GM18526 (cell line): ENCODE results near the gene HTR3D.

Source experiments
- POLR2A ChIP-seq: IDR thresholded peaks from 3 replicates; pipeline ENCODE4 v1.6.1; 2011; ENCODE audit not compliant: insufficient read length; ENCODE audit errors: extremely low read depth

Gene HTR3D

GRCh38 chr3:184011230-184011876 is 20.2 kb upstream of the HTR3D start:
- no peak for TF ChIP-seq POLR2A

- no peak for TF ChIP-seq POLR2A
These were observed 19.3 kb upstream of the HTR3D start for GRCh38 chr3:184011937-184012889.

GRCh38 chr3:184015381-184016019 is 16.0 kb upstream of the HTR3D start:
- TF ChIP-seq POLR2A: no peak

GRCh38 chr3:184016169-184016570 is 15.4 kb upstream of the HTR3D start:
- TF ChIP-seq POLR2A: no peak

GRCh38 chr3:184016811-184017671 is 14.5 kb upstream of the HTR3D start:
- TF ChIP-seq POLR2A: no peak

GRCh38 chr3:184017672-184018423 is 13.7 kb upstream of the HTR3D start, which contains the start of gene ABCC5:
ABCC5 (minus strand) TSS chr3:184017884; CDS start chr3:184014392, 3,492 bp downstream.
- peak; percentile 20 for TF ChIP-seq POLR2A

GRCh38 chr3:184018424-184018973 is 13.0 kb upstream of the HTR3D start:
- TF ChIP-seq POLR2A: no peak

- no peak for TF ChIP-seq POLR2A
These were observed 9.2 kb upstream of the HTR3D start for GRCh38 chr3:184022323-184022722.

GRCh38 chr3:184029443-184029842 is 2.1 kb upstream of the HTR3D start:
- no peak for TF ChIP-seq POLR2A

GRCh38 chr3:184030536-184030935 is 1.0 kb upstream of the HTR3D start:
- no peak for TF ChIP-seq POLR2A

GRCh38 chr3:184037816-184038215 is 6.3 kb downstream of the HTR3D start:
- TF ChIP-seq POLR2A: no peak

- TF ChIP-seq POLR2A: no peak
These were observed 7.9 kb downstream of the HTR3D start for GRCh38 chr3:184039414-184039813.

GRCh38 chr3:184040010-184040409 is 8.5 kb downstream of the HTR3D start:
- TF ChIP-seq POLR2A: no peak

GRCh38 chr3:184042617-184043016 is 11.1 kb downstream of the HTR3D start:
- TF ChIP-seq POLR2A: no peak
